ENCODE results near the gene ANKFN1.
"Not testable (repeated sequence)": the region's sequence is repeated elsewhere in the genome, so short reads cannot be mapped to it uniquely, and the experiment has no call there.

Gene ANKFN1

DNA sequence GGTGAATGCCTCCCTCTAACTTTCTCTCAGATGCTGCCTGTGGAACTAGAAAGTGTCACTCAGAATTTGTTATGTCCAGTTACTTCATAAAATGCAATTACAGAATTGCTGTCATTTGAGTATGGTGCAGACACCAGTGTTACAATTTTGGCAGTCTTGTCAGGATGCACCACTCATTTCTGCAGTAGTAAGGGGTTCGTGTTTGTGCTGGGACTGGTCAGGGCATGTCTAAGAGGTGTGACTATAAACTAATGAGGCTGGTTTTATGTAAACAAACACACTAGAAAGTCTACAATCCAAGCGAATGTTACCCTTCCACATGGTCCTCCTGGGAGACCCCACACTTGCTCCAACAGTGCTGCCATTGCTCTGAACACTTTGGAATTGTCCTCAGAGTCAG lies 206.2 kb downstream of the ANKFN1 start:
- DNase-seq: no peak

GRCh38 chr17:56367366-56367765 lies 214.1 kb downstream of the ANKFN1 start:
- no peak for DNase-seq

GRCh38 chr17:56373981-56374833 lies 220.9 kb downstream of the ANKFN1 start:
- no peak for DNase-seq

- DNase-seq: no peak
Measured at GRCh38 chr17:56389356-56389755, 236.1 kb downstream of the ANKFN1 start.

DNA sequence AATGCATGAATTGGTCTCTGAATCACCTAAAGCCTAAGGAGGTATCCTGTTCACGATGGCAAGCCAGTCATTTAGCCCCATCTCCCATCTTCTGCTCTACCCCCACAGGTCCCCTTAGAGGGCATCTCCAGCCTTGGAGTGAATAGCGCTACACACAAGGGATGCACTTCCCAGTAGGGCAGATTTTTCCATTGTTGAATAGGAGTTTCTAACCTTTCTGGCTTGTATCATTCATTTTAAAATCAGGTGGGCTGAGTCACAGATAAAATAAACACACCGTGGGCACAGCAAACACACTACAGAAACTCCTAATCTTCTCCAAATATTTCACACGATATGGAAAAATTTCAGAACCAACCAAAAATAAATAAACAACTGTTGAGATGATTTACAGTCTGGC lies 239.0 kb downstream of the ANKFN1 start:
- DNase-seq: no peak

- DNase-seq: no peak
Measured at GRCh38 chr17:56393156-56393555, 239.9 kb downstream of the ANKFN1 start.

DNA sequence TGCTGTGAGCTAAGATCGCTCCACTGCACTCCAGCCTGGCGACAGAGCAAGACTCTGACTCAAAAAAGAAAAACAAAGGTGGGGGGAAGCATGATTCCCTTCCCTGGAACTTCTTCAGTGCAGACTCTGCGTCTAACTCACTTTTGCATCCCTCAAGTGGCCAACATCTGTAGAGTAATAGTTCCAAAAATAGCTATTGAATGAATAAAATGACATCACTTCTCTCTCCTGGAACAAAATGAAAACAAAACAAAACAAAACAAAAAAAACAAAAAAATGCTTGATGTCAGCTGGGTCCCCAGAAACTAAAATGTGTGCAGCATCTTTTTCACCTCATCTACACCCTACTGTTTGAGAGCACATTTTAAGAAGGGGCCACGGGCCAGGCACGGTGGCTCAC lies 242.5 kb downstream of the ANKFN1 start:
- DNase-seq: no peak

DNA sequence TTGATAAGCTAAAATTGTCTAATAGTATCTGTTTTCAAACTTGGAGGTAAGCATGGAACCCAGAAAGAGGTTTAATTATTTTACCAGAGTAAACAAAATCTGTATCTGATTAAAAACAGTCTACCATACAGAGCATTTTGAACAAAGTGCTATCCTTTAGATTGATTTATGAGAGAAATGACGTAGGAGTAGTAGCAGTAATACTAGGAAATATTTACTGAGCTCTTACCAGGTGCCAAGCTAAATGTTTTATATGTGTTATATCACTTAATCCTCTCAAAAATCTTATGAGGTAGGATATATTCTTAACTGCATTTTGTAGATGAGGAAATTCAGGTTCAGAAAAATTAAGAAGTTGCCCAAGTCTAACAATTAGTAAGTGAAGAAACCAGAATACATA lies 253.8 kb downstream of the ANKFN1 start:
- DNase-seq: no peak

DNA sequence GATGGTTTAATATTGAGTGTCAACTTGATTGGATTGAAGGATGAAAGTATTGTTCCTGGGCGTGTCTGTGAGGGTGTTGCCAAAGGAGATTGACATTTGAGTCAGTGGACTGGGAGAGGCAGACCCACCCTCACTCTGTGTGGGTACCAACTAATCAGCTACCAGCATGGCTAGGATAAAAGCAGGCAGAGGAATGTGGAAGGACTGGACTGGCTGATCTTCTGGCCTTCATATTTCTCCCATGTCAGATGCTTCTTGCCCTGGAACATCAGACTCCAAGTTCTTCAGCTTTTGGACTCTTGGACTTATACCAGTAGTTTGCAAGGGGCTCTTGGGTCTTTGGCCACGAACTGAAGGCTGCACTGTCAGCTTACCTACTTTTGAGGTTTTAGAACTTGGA lies 259.1 kb downstream of the ANKFN1 start:
- DNase-seq: not testable (repeated sequence)

DNA sequence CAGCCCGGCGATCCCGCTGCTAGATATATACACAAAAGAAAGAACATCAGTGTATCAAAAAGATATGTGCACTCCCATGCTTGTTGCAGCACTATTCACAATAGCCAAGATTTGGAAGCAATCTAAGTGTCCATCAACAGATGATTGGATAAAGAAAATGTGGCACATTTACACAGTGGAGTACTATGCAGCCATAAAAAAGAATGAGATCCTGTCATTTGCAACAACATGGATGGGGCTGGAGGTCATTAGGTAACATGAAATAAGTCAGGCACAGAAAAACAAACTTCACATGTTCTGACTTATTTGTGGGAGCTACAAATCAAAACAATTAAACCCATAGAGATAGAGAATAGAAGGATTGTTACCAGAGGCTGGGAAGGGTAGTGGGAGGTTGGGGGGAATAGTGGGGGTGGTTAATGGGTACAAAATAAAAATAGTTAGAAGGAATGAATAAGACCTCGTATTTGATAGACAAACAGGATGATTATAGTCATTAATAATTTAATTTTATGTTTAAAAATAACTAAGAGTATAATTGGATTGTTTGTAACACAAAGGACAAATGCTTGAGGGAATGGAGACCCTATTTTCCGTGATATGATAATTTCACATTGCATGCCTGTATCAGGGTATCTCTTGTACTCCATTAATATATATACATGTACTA lies 263.5 kb downstream of the ANKFN1 start:
- no peak for DNase-seq

DNA sequence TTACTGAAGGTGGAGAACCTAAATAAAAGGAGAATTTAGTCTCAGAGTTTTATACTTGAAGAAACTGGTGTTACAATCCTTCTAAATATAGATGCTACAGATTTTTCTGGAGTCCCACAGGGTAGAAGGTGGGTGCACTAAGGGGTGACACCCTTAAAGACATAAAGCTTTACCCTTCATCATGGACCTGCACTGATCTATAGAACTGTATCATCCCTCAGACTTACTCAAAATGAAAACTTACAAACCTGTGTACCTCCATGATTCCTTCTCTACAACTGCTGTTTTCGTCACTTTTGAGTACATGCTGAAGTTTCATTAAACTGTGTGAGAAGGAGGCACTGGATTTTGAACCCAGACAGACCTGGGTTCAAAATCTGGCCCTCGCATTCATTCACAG lies 270.7 kb downstream of the ANKFN1 start:
- DNase-seq: no peak

DNA sequence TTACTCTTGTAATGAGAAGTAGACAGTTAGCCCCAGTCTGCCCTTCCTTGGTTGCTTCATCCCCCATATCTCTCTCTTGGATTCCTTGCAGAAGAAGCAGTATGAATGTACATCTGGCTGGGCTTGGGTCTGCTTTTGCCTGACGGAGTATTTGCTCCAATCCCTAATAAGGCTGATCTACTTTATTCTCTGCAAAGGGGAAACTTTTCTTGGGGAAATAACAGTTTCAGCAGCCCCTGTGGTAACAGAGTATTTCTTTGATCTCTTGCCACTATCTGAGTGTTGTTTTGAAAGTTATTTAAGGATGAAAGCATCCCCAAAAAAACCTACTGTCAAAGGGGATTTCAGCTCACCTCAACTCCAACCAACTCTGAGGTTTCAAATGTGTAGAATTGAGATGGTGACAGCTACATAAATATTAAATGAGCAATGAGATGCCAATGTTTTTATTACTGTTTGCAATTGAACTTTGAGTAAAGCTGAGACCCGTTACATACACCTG lies 271.3 kb downstream of the ANKFN1 start:
- no peak for DNase-seq

GRCh38 chr17:56425483-56425882 lies 272.2 kb downstream of the ANKFN1 start:
- no peak for DNase-seq

- DNase-seq: no peak
Measured at GRCh38 chr17:56426901-56427300, 273.6 kb downstream of the ANKFN1 start.

DNA sequence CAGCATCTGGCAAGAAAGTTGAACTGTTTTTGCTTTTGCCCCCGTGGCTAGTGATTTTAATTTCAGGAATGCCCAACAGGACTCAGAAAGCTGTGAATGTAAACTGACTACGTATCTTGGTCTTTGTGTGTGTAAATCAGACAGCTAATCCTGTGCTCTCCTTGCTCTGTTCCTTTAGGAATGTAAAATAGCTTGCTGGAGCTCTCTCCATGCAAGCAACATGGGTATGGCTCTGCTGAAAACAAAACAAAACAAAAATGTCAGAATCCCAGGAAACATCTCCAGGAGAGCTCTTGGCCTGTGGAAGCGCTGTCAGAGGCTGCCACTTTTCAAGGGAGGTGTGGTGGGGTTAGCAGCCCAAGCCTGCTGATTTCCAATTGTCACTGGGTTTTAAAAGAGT lies 278.5 kb downstream of the ANKFN1 start:
- no peak for DNase-seq

DNA sequence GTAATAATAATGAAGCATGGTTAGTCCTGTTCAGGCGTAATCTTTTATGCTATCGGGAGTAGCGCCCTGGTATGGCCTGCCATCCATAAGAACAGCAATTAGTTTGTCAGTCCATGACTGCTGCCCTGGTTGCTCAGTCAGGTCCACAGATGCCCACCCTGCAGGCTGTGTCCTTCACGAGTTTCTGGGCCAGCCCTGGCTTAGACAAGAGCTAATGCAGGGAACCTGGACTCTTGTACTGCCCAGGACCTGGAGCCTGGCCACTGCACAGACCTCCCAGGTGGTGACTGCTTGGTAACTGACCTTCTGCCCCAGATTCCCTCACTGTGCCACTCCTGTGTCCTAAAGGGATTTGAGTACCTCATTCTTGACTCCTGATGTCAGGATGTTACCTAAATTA lies 279.2 kb downstream of the ANKFN1 start:
- no peak for DNase-seq

DNA sequence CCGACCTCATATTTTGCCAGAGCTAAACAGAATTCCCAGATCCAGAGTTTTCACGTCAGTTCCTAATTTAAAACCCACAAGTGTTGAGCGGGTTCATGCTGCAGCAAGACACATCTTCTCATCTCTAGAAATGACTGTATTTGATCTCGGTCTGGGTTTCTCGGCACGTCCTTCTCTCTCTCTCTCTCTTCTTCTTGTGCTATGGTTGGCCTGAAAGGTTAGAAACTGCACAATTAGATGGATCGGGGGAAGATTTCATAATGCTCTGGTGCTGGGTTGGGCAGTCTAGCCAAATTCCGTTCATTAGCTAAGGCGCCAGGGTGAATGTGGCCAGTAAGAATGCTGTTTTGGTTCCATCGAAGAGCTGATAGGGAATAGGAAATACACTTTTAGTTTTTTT lies 281.3 kb downstream of the ANKFN1 start:
- no peak for DNase-seq

GRCh38 chr17:56436142-56436541 lies 282.9 kb downstream of the ANKFN1 start:
- DNase-seq: no peak

DNA sequence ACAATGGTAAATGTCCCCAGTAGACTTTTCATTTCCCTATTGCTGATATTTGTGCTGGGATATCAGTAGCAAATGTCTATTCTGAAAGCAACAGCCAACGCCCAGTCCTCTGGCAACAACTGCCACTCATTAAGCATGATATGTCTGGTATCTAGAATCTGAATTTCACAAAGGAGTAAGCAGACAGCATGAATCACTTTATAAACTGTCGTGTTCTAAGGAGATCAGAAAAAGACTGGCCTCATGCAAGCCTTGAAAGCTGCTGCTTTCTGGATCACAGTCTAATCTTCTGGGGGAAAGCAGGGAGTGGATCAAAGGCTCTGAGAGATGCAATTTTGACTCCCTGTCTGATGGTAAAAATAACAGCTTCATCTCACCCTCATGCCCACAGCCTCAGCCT lies 287.1 kb downstream of the ANKFN1 start:
- no peak for DNase-seq

DNA sequence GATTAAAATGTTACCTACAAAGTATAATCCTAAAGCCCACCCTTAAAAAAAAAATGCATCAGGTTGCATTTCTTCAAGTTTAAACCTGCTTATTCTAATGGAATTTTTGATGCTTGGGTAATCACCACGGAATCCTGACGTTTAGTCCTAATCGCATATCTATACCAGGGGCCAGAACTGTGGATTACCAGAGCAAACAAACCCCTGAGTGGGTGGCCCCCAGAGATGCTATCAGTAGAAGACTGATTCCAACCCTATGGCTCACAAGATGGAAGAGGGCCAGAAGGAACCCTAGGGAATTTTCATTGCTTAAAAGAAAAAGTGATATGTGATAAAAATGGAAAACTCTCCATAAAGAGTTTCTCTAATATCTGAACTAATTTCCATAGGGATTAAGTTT lies 288.0 kb downstream of the ANKFN1 start:
- no peak for DNase-seq

DNA sequence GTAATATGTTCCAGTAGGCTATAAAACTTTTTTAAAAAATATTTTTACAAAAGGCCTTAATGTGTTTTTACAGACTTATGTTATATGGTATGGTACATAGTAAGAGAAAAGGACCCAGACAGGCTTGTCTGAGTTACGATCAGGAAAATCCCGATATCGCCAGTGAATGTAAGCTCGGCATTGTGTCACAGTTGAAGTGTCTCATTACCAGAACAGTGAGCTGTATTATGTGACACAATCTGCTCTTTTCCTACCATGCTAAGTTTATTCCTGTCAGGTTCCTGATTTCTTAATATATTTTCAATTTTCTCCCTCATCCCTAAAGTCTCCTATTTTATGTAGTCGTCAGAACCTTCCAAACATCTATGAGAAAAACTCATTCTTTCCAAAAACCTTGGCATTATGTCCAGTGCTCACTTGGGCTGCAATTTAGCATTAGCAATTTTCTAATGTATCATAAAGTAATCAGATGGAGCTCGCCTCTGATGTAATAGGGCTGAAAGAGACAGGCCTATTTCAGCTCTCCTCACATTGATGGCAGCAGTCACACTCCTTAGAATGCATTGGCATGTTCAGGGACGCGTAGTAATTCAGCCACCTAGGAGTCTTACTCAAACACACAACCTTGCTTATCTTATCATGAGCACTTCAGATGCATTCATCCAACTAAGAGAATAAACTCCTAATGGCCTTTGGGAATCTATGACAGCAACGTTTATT lies 292.6 kb downstream of the ANKFN1 start:
- no peak for DNase-seq

DNA sequence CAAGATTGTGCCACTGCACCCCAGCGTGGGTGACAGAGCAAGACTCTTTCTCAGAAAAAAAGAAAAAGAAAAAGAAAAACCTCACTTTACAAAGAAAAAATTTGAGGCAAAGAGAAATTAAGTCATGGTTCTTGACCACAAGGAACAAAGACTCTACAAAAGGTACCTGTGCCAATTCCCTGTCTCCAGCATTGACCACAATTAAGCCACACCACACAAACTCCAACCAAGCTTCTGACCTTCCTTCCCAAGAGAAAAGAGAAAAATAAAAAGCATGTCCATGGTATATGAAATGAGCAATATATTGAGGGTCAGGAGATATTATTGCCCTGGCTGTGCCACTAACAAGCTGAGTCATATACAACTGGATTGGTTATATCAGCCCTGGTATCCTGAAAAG lies 293.9 kb downstream of the ANKFN1 start:
- DNase-seq: no peak

DNA sequence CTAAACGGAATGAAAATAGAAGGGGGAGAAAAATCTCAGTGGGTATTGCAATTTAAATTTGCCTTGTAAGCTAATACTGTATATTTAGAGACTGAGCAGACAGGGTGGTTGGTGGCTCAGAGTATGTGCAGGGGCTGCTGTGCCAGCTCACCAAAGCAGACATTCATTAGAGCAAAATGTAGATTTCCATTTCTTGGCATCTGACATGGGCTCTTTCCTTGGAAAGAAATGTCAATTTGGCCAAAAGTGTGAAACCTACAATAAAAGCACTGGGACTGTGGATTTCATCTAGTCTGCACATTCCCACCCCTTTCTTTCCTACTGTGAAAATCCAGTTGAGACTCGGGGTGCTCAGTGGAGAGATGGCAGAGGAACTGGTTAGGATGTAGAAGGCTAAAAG lies 295.1 kb downstream of the ANKFN1 start:
- no peak for DNase-seq

GRCh38 chr17:56449176-56449575 lies 295.9 kb downstream of the ANKFN1 start:
- DNase-seq: no peak
